ENCODE results near the gene COL18A1. TPM values are rescaled to one million over a fixed set of nuclear protein-coding genes. Genes with fewer than 3 reads are reported as not detected.

The COL18A1 gene
- total RNA-seq, 1 donor from 2014 or later: 271 TPM

DNA sequence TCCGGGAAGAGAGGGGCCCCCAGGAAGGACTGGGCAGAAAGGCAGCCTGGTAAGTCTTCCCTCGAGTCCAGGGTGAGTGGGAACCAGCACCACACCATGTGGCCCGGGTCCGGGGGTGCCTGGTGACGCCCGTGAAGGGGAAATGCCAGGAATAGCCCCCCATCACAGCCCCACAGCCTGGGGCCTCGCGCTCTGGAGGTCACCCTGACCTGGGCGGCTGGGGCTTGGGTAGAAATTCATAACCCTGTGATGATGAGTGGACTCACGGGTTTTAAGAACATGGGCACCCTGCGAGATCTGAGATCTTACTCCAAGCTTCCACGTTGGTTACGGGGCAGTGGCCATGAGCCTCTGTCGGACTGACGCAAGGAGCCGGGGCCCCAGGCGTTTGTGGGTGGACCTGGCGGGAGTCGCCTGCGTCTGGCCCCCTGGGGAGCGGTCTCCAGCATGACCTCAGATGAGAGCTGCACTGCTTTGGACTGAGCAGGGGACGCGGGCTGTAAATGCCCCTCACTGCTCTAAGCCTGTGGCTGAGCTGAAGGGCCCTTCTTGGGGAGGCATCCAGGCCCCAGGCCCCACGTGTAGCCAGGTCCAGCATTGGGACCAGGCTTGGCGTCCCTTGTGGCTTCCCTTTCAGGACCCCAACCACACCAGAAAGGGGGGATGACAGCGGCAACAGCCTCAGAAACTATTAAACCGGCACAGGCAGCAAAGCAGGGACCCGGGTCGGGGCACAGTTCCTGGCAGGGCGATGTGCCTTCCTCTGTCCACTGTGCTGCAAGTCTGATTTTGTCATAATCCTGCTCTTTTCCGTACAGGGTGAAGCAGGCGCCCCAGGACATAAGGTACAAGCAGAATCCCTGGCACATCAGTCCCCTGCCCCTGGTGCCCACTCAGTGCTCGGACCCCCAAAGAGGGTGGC, 77.3 kb downstream of the COL18A1 start:
- Mint-ChIP-seq H3K27me3 (no peaks in the 10 kb centered on the region), H3K4me1 (ENCODE audit: low read depth) (peaks cover 6% of the 10 kb centered on the region), H3K4me3 (ENCODE audit: low read depth) (no peak overlapping the region), H3K27ac (no peak overlapping the region), H3K9me3 (ENCODE audit: low read depth) (no peaks in the 10 kb centered on the region), H3K36me3 (ENCODE audit: insufficient read depth) (peaks cover 20% of the 10 kb centered on the region)
- TF ChIP-seq, protein P1, sequence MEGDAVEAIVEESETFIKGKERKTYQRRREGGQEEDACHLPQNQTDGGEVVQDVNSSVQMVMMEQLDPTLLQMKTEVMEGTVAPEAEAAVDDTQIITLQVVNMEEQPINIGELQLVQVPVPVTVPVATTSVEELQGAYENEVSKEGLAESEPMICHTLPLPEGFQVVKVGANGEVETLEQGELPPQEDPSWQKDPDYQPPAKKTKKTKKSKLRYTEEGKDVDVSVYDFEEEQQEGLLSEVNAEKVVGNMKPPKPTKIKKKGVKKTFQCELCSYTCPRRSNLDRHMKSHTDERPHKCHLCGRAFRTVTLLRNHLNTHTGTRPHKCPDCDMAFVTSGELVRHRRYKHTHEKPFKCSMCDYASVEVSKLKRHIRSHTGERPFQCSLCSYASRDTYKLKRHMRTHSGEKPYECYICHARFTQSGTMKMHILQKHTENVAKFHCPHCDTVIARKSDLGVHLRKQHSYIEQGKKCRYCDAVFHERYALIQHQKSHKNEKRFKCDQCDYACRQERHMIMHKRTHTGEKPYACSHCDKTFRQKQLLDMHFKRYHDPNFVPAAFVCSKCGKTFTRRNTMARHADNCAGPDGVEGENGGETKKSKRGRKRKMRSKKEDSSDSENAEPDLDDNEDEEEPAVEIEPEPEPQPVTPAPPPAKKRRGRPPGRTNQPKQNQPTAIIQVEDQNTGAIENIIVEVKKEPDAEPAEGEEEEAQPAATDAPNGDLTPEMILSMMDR (IDR thresholded peaks at IDR 0.05; ENCODE audit: unreplicated experiment): no peak
- no peak for DNase-seq (ENCODE audit: low spot score, unreplicated experiment)

DNA sequence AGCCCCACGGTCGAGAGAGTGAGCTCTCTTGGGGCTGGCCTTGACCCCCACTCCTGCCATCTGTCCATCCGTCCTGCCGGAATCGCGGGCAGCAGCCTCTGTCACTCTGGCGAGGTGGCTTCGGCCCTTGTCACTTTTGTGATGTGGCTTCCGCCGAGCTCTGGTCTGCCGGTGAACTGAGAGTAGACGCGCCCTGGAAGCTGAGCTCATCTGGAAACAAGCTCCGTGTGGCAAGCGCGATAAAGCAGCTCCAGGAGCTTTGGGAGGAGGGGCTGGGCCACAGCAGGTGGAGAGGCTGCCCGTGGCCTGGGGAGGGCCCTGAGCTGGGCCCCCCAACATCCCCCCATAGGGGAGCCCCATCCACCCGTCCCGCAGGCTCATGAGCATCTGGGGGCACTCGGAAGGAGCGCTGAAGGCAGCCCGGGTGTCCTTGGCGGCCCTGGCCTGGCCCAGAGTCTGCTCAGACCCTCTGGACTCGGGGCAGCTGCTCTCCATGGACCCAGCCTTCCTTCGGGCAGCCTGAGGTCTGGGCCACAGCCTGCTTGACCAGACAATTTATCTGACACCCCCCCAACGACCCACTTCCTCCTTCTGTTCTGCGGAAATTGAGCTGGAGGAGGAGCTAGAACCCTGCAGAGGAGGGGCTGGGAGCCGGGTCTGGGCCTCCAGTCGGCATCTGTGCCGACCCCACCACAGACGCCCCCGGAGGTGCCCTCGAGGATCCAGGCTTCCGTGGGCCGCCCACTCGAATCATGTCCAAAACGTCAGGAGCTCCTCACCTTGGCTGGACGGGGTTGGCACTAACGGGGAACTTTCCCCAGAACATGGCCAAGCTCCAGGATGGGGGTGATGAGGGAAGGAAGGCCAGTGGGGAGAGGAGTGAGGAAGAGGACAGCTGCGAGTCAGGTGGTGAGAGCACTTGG, 78.2 kb downstream of the COL18A1 start:
- H3K4me3 Mint-ChIP-seq (ENCODE audit: low read depth): no peak overlapping the region
- TF ChIP-seq, protein P1 (IDR thresholded peaks at IDR 0.05; ENCODE audit: unreplicated experiment): no peak
- no peak overlapping the region for H3K27ac Mint-ChIP-seq
- DNase-seq (ENCODE audit: low spot score, unreplicated experiment): no peak
- no peaks in the 10 kb centered on the region for H3K27me3 Mint-ChIP-seq
- peaks cover 18% of the 10 kb centered on the region for H3K36me3 Mint-ChIP-seq (ENCODE audit: insufficient read depth)
- peaks cover 3% of the 10 kb centered on the region for H3K4me1 Mint-ChIP-seq (ENCODE audit: low read depth)
- no peaks in the 10 kb centered on the region for H3K9me3 Mint-ChIP-seq (ENCODE audit: low read depth)

DNA sequence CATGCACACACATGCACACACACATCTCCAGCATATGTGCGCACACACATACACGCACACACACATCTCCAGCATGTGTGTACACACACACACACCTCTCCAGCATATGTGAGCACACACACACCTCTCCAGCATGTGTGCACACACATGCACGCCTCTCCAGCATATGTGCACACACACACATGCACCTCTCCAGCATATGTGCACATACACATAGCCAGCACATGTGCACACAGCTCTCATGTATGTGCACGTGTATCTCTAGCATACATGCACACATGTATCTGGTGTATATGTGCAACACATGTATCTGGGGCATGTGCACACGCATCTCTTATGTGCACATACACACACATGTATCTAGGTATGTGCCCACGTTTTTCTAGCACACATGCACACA, 79.4 kb downstream of the COL18A1 start:
- Mint-ChIP-seq H3K4me1 (ENCODE audit: low read depth) (peaks cover 2% of the 10 kb centered on the region), H3K27ac (peak overlapping the region; percentile 7), H3K36me3 (ENCODE audit: insufficient read depth) (peaks cover 12% of the 10 kb centered on the region), H3K4me3 (ENCODE audit: low read depth) (no peak overlapping the region), H3K9me3 (ENCODE audit: low read depth) (no peaks in the 10 kb centered on the region), H3K27me3 (no peaks in the 10 kb centered on the region)
- TF ChIP-seq, protein P1 (IDR thresholded peaks at IDR 0.05; ENCODE audit: unreplicated experiment): no peak
- DNase-seq (ENCODE audit: low spot score, unreplicated experiment): no peak

DNA sequence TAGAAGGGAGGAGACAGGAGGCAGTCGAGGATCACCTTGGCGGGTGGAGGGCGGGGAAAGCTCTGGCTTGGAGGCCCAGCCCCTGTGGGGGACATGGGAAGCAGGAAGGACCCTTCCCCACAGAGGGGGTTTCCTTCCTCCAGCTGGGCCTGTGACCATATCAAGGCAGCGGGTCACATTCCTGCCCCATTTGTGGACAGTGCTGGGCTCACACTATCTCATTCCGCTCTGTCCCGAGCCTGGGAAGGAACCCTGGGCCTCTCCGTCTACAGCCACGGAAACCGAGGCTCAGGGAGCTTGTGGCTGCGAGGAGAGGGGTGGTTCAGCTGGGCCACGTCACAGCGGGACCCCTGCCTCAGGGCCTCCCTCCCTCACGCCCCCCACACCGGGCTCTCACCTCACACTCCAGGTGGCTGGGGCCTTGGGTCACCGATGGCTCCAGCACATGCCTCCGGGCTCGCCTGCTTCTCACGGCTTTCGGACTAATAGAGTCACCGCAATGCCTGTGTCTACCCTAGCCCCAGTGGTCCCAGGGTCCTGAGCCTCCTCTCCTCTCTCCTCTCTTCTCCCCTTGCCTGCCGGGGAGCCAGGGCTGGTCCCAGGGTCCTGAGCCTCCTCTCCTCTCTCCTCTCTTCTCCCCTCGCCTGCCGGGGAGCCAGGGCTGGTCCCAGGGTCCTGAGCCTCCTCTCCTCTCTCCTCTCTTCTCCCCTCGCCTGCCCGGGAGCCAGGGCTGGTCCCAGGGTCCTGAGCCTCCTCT, 80.9 kb downstream of the COL18A1 start:
- no peak for DNase-seq (ENCODE audit: low spot score, unreplicated experiment)
- no peak overlapping the region for H3K4me3 Mint-ChIP-seq (ENCODE audit: low read depth)
- peaks cover 10% of the 10 kb centered on the region for H3K36me3 Mint-ChIP-seq (ENCODE audit: insufficient read depth)
- H3K27me3 Mint-ChIP-seq: no peaks in the 10 kb centered on the region
- no peaks in the 10 kb centered on the region for H3K9me3 Mint-ChIP-seq (ENCODE audit: low read depth)
- TF ChIP-seq, protein P1 (IDR thresholded peaks at IDR 0.05; ENCODE audit: unreplicated experiment): no peak
- no peak overlapping the region for H3K27ac Mint-ChIP-seq
- H3K4me1 Mint-ChIP-seq (ENCODE audit: low read depth): peaks cover 2% of the 10 kb centered on the region

Data from progenitor cell of endocrine pancreas (in vitro differentiated cells).